GM19468 (cell line): ENCODE data around the gene SNX30.
A peak's percentile ranks its signal among the peaks of the same experiment; 100 is the strongest.
"Not testable (repeated sequence)": the region's sequence is repeated elsewhere in the genome, so short reads cannot be mapped to it uniquely, and the experiment has no call there.

Experiments used
- ATAC-seq: cut with Tn5 transposase; IDR thresholded peaks from one replicate; pipeline ENCODE4 v1.9.1; 2021; ENCODE audit warnings: mild to moderate bottlenecking, moderate library complexity, moderate number of reproducible peaks; ENCODE audit not compliant: unreplicated experiment; ENCODE audit errors: extremely low read depth

SNX30 gene

GRCh38 chr9:112750016-112750763 lies at the start of gene SNX30:
Gene SNX30, plus strand, starts transcription at chr9:112750760. Its CDS starts 242 bp downstream, at chr9:112751002.
- peak; percentile 76 for ATAC-seq

- no peak for ATAC-seq
These were observed 47.3 kb upstream of the SNX30 start for GRCh38 chr9:112703304-112703703.

- no peak for ATAC-seq
These were observed 44.7 kb upstream of the SNX30 start for GRCh38 chr9:112705768-112706427.

GRCh38 chr9:112711050-112711689 lies 39.4 kb upstream of the SNX30 start:
- no peak for ATAC-seq

- ATAC-seq: no peak
These were observed 37.9 kb upstream of the SNX30 start for GRCh38 chr9:112712678-112713077.

- ATAC-seq: peak; percentile 82
These were observed 32.8 kb upstream of the SNX30 start, which contains the start of gene INIP for GRCh38 chr9:112717661-112718331. Gene INIP, minus strand, starts transcription at chr9:112718117. Its CDS starts 1,632 bp downstream, at chr9:112716485.

- ATAC-seq: no peak
These were observed 31.3 kb upstream of the SNX30 start for GRCh38 chr9:112719241-112719691.

- no peak for ATAC-seq
These were observed 30.9 kb upstream of the SNX30 start for GRCh38 chr9:112719696-112720095.

GRCh38 chr9:112720113-112720780 lies 30.3 kb upstream of the SNX30 start:
- ATAC-seq: no peak

- not testable (repeated sequence) for ATAC-seq
These were observed 27.8 kb upstream of the SNX30 start for GRCh38 chr9:112722749-112723148.

GRCh38 chr9:112725961-112726360 lies 24.6 kb upstream of the SNX30 start:
- ATAC-seq: no peak

GRCh38 chr9:112726428-112726827 lies 24.1 kb upstream of the SNX30 start:
- peak; percentile 32 for ATAC-seq

GRCh38 chr9:112728401-112728800 lies 22.2 kb upstream of the SNX30 start:
- no peak for ATAC-seq

GRCh38 chr9:112731971-112732370 lies 18.6 kb upstream of the SNX30 start:
- ATAC-seq: no peak

- ATAC-seq: no peak
These were observed 15.7 kb upstream of the SNX30 start for GRCh38 chr9:112734892-112735291.

- ATAC-seq: no peak
These were observed 7.2 kb upstream of the SNX30 start for GRCh38 chr9:112743216-112743836.

- ATAC-seq: no peak
These were observed 6.4 kb upstream of the SNX30 start for GRCh38 chr9:112744177-112744576.

GRCh38 chr9:112747094-112747493 lies 3.5 kb upstream of the SNX30 start:
- ATAC-seq: no peak

GRCh38 chr9:112750764-112751055 lies 150 bp downstream of the SNX30 start:
- ATAC-seq: no peak
